Neuron (in vitro differentiated cells): Measurements from ENCODE around the gene MEN1.

Experiments used
- H2AFZ ChIP-seq: one replicate; pipeline ENCODE4 v1.6.1; 2013; ENCODE audit warnings: low read depth, mild to moderate bottlenecking, inconsistent platforms, low read length, moderate library complexity
- H3K27me3 ChIP-seq: one replicate; pipeline ENCODE4 v1.6.1; 2013; ENCODE audit warnings: low read length; ENCODE audit not compliant: insufficient read depth
- H3K36me3 ChIP-seq: one replicate; pipeline ENCODE4 v1.6.1; 2013; ENCODE audit warnings: low read length; ENCODE audit not compliant: insufficient read depth
- H3K4me1 ChIP-seq: one replicate; pipeline ENCODE4 v1.6.1; 2013; ENCODE audit warnings: low read length; ENCODE audit not compliant: insufficient read depth
- H3K4me3 ChIP-seq: 2 replicates; pipeline ENCODE4 v1.5.1; 2013; ENCODE audit warnings: mild to moderate bottlenecking, low read length, moderate library complexity
- H3K9me3 ChIP-seq: one replicate; pipeline ENCODE4 v1.6.1; 2013; ENCODE audit warnings: low read length

Gene MEN1

DNA sequence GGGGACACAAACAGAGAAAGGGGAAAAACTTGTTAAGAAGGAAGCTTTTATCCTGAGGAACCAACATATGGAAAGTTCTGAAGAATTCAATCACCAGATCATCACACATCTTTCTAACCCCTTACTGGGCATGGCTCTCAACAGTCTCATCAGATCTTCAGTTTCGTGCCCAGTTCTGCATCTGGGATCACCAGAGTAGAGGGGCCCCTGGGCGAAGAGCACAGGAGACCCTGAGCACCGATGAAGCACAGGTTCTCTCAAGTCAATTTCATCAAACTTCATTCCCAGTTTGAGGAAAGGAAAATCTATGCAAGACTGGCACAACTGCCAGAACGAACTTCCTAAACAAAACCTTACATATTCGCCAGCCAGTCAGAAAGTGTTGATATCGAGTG lies 42.1 kb downstream of the MEN1 start:
- Histone ChIP-seq H3K9me3 (no peaks in the 10 kb centered on the region), H3K4me3 (no peak overlapping the region), H3K4me1 (peaks cover 23% of the 10 kb centered on the region), H3K27me3 (no peaks in the 10 kb centered on the region), H3K36me3 (peaks cover 93% of the 10 kb centered on the region), H2AFZ (no peak overlapping the region)

DNA sequence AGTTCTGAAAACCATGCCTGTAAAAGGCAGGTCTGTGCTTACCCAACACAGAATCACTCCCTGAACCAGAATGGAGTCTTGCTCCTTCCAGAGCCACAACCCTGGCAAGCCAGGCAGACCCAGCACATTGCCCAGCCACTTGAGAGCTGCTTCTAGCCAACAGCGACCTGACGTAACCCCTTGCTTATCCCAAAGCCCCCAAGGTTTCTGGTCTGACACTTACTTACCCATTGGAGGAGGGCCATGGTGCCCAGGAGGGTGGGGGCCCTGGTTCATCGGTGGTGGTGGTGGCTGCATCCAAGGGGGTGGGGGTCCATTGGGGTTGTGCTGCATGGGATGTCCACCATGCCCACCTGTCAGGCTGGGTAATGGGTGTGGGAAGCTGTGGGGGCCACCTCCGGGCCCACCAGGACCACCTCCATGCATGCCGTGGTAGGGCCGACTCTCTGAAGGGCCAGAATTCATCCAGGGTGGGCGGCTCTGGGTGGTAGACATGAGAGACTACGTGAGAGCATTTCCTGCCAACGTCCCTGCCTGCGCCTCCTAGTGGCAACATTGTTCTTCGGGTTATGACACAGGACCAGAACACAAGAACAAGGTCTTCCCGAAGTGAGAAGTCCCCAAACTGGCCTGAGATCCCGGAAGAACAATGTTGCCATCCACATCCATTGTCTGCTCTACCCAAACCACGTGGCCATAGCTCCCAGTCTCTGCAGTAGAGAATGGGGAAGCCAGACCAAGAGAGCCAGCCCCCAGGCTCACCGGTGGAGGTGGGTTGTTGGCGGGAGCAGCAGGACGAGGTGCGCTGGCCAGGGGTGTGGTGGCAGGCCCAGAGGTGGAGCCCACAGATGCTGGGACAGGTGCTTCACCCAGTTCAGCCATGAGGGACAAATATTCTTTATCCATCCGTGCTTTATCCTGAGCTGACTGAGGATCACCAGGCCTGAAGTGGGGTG lies 42.7 kb downstream of the MEN1 start:
- H3K27me3 ChIP-seq, result no peaks in the 10 kb centered on the region
- H3K4me1 ChIP-seq, result peaks cover 29% of the 10 kb centered on the region
- no peaks in the 10 kb centered on the region for H3K9me3 ChIP-seq
- H3K4me3 ChIP-seq, result no peak overlapping the region
- no peak overlapping the region for H2AFZ ChIP-seq
- H3K36me3 ChIP-seq, result peaks cover 91% of the 10 kb centered on the region

DNA sequence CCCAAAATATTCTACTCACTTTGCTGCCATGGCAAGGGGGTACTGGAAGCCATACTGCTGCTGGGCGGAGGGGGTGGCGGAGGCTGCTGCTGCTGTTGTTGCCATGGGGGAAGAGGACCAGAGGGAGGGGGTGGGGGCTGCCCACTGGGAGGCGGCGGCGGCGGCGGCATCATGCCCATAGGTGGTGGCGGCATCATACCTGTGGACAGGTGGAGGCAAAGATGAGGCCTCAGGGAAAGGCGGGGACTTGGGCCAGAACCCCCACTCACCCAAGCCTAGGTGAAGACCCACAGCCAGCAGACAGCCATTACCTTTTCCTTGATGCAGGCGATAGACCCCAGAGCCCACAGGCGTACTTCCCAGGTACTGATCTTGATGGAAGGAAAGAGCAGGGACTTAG lies 43.5 kb downstream of the MEN1 start:
- H3K36me3 ChIP-seq, result peaks cover 83% of the 10 kb centered on the region
- no peaks in the 10 kb centered on the region for H3K9me3 ChIP-seq
- no peaks in the 10 kb centered on the region for H3K27me3 ChIP-seq
- H3K4me3 ChIP-seq, result no peak overlapping the region
- H3K4me1 ChIP-seq, result peaks cover 32% of the 10 kb centered on the region
- no peak overlapping the region for H2AFZ ChIP-seq

DNA sequence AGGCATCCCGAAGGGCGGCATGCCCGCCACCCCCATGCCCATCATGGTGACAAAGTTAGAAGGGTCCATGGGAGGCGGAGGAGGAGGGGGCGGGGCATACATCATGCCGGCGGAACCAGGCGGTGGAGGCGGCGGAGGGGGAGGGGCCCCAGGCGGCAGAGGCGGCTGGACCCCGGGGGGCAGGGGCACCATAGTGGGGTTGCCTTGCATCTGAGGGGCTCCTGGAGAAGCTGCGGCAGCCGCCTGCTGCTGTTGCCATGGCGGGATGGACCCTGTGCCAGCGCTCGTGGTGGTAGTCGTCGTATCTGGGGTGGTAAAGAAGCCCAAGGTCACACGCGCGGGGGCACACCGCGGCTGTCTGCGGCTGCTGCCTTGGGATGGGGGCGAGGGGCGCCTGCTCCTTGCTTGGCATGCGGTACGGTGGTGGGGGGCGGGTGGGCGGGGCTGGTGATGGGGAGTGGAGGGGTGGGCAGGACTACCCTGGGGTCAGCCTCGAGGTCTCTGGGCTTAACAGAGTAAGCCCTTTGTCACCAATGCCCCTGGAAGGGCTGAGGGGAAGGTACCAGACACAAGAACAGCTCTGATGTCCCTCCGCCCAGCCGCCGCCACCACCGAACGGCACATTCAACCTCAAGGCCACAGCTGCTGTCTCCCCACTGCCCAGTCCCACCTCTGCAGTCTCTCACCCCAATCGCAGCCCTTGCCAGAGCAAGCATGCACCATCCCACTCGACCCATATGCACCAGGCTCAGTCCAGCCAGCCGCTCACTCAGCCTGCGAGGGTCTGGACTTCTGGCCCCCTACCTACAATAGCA lies 44.3 kb downstream of the MEN1 start:
- peaks cover 75% of the 10 kb centered on the region for H3K36me3 ChIP-seq
- H3K27me3 ChIP-seq, result no peaks in the 10 kb centered on the region
- peaks cover 32% of the 10 kb centered on the region for H3K4me1 ChIP-seq
- no peaks in the 10 kb centered on the region for H3K9me3 ChIP-seq
- no peak overlapping the region for H3K4me3 ChIP-seq
- no peak overlapping the region for H2AFZ ChIP-seq

DNA sequence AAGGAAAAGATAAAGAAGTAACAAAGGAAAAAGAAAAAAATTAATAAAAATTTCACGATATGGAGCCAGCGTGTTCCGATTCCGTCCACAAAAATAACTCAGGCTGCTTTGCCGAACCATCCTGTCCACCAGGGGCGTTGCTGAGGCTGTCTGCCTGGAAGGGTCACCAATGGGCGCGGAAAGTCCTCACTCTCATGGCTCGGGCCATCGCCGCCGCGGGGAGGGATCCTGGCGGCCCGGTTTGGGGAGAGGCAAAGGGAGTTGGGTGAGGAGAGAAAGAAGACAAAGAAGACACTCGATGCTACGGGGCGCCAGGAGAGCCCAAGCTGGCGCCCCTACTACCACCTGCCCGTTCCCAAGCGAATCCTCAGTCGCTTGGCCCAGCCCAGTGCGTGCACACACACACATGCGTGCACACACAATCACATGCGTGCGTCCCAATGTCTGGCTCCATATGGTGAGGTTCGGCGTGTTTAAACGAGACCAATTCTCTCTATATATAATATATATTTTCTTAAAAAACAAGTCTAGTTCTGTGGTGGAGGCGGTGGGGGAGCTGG lies 45.0 kb downstream of the MEN1 start:
- no peaks in the 10 kb centered on the region for H3K9me3 ChIP-seq
- peaks cover 68% of the 10 kb centered on the region for H3K36me3 ChIP-seq
- H3K27me3 ChIP-seq, result no peaks in the 10 kb centered on the region
- H3K4me3 ChIP-seq, result no peak overlapping the region
- H2AFZ ChIP-seq, result no peak overlapping the region
- H3K4me1 ChIP-seq, result peaks cover 39% of the 10 kb centered on the region

DNA sequence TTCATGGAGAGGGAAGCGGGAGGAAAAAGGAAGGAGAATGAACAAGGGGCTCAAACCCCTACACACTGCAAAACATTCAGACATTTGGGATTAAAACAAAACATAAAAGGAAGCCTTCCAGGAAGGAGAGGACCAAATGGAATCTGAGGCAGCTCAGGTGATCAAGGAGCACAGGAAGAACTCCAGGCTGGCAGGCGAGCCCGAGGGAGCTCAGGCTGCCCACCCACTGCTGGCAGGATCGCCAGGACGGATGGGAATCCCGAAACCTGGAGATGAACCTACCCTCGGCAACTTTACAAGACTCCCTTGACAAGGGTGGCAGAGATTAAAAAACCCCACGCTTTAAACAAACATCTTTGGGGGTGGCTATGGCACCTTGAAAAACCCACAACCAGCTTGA lies 45.6 kb downstream of the MEN1 start:
- H3K4me1 ChIP-seq, result peaks cover 45% of the 10 kb centered on the region
- no peak overlapping the region for H2AFZ ChIP-seq
- H3K36me3 ChIP-seq, result peaks cover 62% of the 10 kb centered on the region
- no peaks in the 10 kb centered on the region for H3K27me3 ChIP-seq
- H3K4me3 ChIP-seq, result no peak overlapping the region
- H3K9me3 ChIP-seq, result no peaks in the 10 kb centered on the region

DNA sequence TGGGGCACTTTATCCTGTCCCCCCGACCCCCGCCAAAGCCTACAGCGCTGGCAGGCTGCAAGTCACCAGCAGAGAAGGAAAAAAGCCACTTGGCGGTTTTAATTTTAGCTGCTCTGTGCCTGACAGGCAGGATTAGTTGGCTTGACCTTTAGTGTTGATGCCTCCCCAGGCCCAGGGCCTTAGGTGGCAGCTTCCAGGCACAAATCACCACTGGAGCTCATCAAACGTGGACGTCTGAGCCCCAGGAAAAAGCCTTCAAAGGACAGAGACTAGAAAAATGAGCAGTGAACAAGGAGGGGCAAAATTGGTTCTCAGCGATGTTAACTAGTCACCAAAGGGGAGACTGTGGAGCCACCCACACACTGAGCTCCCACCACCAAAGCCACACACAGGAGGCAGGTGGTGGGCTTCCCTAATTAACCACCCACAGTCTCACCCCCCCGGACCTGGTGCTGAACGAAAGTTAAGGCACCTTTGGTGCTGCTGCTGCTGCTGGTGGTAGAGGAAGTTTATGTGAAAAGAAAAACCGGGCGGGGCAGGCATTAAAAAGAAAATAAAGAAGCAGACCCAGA lies 46.2 kb downstream of the MEN1 start:
- H3K27me3 ChIP-seq, result no peaks in the 10 kb centered on the region
- no peaks in the 10 kb centered on the region for H3K9me3 ChIP-seq
- no peak overlapping the region for H2AFZ ChIP-seq
- H3K36me3 ChIP-seq, result peaks cover 56% of the 10 kb centered on the region
- H3K4me3 ChIP-seq, result no peak overlapping the region
- peaks cover 51% of the 10 kb centered on the region for H3K4me1 ChIP-seq

DNA sequence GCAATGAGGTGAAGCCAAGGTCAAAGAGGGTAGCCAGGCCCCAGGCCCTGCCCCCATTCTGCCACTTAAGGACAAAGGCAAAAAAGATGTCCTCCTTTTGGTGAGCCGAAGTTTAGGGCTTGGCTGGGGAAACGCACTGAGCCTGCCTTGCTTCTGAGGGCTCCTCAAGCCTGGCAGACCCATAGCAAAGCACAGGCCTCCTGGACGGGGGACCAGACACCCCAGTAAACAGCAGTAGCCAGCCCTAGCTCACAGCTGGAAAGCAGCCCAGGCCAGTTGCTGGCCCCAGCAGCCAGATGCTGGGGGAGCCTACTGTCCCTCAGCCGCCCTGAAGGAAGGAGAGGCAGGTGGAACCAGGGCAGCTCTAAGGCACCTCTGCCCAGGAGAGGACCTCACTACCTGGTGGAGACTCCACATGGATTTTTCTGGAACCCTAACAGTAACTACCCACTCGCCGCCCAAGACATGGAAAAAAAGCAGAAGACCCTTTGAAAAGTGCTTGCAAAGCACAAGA lies 46.8 kb downstream of the MEN1 start:
- H3K4me3 ChIP-seq, result no peak overlapping the region
- H3K36me3 ChIP-seq, result peaks cover 50% of the 10 kb centered on the region
- H2AFZ ChIP-seq, result no peak overlapping the region
- no peaks in the 10 kb centered on the region for H3K27me3 ChIP-seq
- H3K4me1 ChIP-seq, result peaks cover 54% of the 10 kb centered on the region
- H3K9me3 ChIP-seq, result no peaks in the 10 kb centered on the region

DNA sequence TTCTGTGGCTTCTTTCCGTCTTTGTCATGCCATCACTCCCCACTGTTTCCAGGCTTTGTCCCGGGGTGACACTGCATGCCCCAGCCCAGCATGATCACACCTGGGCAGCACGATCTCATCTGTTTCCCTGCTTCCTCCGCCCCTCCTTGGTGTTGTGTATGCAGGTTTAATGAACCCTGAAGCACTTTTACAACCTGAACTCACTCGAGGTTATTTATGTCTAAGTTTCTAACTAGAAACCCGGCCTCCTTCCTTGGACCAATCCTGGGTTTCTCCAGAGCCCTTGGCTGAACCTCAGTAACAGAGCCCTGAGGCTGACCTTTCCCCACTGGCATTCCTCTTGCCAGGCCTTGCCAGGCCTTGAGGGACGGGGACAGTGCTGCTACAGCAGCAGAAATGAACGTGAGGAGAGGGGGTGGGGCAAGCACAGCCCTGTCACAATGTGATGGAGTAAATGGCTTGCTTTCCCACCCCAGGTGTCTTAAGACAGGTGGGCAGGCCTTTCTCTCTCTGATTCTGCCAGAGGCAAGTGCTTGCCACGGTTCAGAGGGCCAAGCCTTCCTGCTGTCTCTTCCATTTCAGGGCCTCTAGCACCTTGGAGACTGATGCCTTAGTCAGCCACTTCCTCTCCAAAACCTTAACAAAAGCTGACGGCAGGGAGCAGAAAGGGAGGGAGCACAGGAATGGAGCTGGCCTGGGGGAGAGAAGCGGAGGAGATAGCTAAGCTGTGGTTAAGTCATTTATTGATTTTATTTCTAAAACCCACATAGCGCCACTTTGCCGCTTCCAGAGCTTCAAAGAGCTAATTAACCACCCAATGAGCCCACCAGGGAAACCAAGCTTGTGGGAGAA lies 47.5 kb downstream of the MEN1 start:
- H3K4me3 ChIP-seq, result no peak overlapping the region
- no peaks in the 10 kb centered on the region for H3K9me3 ChIP-seq
- H3K27me3 ChIP-seq, result no peaks in the 10 kb centered on the region
- H3K4me1 ChIP-seq, result peaks cover 54% of the 10 kb centered on the region
- H2AFZ ChIP-seq, result no peak overlapping the region
- H3K36me3 ChIP-seq, result peaks cover 44% of the 10 kb centered on the region

DNA sequence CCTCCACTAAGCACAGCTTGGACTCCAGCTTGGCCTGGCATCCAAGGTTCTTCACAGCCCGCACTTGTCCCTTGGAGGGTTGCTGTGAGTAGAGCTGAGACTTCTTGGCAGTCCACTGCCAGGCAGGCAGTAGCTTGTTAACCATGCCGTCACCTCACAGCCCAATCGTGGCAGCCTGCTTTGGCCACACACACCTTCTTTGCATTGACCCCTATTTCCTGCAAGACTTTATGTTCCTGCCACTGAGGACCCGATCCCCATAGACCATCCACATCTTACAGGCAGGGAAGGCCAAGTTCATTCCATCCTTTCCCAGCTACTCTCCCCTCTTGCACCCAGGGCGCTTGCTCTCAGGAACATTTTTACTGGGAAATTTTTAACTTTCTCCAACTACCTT lies 48.1 kb downstream of the MEN1 start:
- H2AFZ ChIP-seq, result no peak overlapping the region
- no peaks in the 10 kb centered on the region for H3K9me3 ChIP-seq
- no peaks in the 10 kb centered on the region for H3K27me3 ChIP-seq
- H3K4me1 ChIP-seq, result peaks cover 54% of the 10 kb centered on the region
- H3K4me3 ChIP-seq, result no peak overlapping the region
- H3K36me3 ChIP-seq, result peaks cover 37% of the 10 kb centered on the region

DNA sequence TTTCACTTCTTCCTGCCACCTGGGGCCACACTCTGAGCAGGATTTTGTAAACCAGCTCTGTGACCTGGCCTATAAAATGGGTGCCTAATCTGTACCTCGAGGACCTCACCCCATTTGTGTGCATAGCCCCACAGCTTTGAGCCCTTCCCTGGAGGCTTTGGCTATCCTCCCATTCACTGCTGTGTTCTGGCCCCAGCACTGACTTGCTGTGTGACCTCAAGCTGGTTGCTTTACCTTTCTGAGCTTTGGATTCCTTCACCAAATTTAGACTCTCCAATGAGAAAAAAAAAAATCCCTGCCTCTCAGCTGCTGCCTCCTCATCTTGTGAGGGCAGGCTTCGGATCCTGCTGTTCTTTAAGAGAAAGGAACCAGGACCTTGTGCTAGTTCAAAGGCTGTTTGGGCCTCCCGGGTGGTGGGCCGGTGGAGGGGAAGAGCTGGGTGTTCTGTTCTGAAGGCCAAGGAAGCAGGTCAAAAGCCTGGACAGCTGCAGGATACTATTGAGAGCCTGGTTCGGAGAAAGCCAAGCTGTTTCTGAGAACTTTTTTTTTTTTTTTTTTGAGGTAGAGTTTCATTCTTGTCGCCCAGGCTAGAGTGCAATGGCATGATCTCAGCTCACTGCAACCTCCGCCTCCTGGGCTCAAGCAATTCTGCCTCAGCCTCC lies 49.5 kb downstream of the MEN1 start:
- H3K9me3 ChIP-seq, result no peaks in the 10 kb centered on the region
- H3K36me3 ChIP-seq, result peaks cover 27% of the 10 kb centered on the region
- no peaks in the 10 kb centered on the region for H3K27me3 ChIP-seq
- H2AFZ ChIP-seq, result no peak overlapping the region
- H3K4me1 ChIP-seq, result peaks cover 54% of the 10 kb centered on the region
- H3K4me3 ChIP-seq, result no peak overlapping the region
